PC-3 (cell line): ENCODE data around the gene PTPRN2.

ENCODE experiments used
- EZH2 ChIP-seq: fragments of 300-600 bp; sonication (generic); IDR thresholded peaks from one replicate; pipeline ENCODE4 v1.6.1; 2017; ENCODE audit warnings: antibody characterized with exemption, mild to moderate bottlenecking, low read length; ENCODE audit not compliant: unreplicated experiment
- EZH2phosphoT487 ChIP-seq: fragments of 300-600 bp; sonication (generic); IDR thresholded peaks from 2 replicates; pipeline ENCODE4 v1.6.1; 2018; ENCODE audit warnings: mild to moderate bottlenecking, antibody characterized with exemption, low read length, borderline replicate concordance
- TF ChIP-seq, protein P1 (sequence below): fragments of 300-600 bp; sonication (generic); conservative IDR thresholded peaks from 2 replicates; pipeline ENCODE4 v1.5.1; 2017; ENCODE audit warnings: antibody characterized with exemption, low read depth, mild to moderate bottlenecking, low read length

- TF ChIP-seq, protein P1, sequence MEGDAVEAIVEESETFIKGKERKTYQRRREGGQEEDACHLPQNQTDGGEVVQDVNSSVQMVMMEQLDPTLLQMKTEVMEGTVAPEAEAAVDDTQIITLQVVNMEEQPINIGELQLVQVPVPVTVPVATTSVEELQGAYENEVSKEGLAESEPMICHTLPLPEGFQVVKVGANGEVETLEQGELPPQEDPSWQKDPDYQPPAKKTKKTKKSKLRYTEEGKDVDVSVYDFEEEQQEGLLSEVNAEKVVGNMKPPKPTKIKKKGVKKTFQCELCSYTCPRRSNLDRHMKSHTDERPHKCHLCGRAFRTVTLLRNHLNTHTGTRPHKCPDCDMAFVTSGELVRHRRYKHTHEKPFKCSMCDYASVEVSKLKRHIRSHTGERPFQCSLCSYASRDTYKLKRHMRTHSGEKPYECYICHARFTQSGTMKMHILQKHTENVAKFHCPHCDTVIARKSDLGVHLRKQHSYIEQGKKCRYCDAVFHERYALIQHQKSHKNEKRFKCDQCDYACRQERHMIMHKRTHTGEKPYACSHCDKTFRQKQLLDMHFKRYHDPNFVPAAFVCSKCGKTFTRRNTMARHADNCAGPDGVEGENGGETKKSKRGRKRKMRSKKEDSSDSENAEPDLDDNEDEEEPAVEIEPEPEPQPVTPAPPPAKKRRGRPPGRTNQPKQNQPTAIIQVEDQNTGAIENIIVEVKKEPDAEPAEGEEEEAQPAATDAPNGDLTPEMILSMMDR, result no peak
- no peak for TF ChIP-seq EZH2
- no peak for TF ChIP-seq EZH2phosphoT487
Observed at GRCh38 chr7:158040199-158040598, 547.4 kb downstream of the PTPRN2 start.
